NCI-H2029 (cell line): ENCODE measurements around the gene SLC8A2.

Experiments
- DNase-seq: peaks from one replicate; lab custom pipeline; 2025; lab: John Stamatoyannopoulos, UW

SLC8A2 gene

GRCh38 chr19:47381121-47381520 is 90.6 kb downstream of the SLC8A2 start:
- DNase-seq = no peak

GRCh38 chr19:47380559-47380958 is 91.1 kb downstream of the SLC8A2 start:
- DNase-seq = no peak

- no peak for DNase-seq
Measured at GRCh38 chr19:47379381-47379938, 92.2 kb downstream of the SLC8A2 start.

GRCh38 chr19:47378246-47378645 is 93.4 kb downstream of the SLC8A2 start:
- DNase-seq = no peak
